ENCODE results near the gene EFCAB12.

The EFCAB12 gene

GRCh38 chr3:129445471-129445870 is 17.0 kb upstream of the EFCAB12 start:
- DNase-seq (ENCODE audit: low spot score) = no peak

- no peak for DNase-seq (ENCODE audit: low spot score)
Measured at GRCh38 chr3:129442947-129443346, 14.5 kb upstream of the EFCAB12 start.

GRCh38 chr3:129442486-129442885 is 14.1 kb upstream of the EFCAB12 start:
- DNase-seq (ENCODE audit: low spot score) = no peak

- no peak for DNase-seq (ENCODE audit: low spot score)
Measured at GRCh38 chr3:129441782-129442181, 13.3 kb upstream of the EFCAB12 start.

GRCh38 chr3:129441215-129441614 is 12.8 kb upstream of the EFCAB12 start:
- DNase-seq (ENCODE audit: low spot score) = no peak

GRCh38 chr3:129440618-129441190 is 12.3 kb upstream of the EFCAB12 start:
- no peak for DNase-seq (ENCODE audit: low spot score)

GRCh38 chr3:129439817-129440617 is 11.6 kb upstream of the EFCAB12 start, which contains the start of the genes IFT122 and MBD4:
Gene IFT122, plus strand, starts transcription at chr3:129440224. Its CDS starts 107 bp downstream, at chr3:129440331.
Gene MBD4, minus strand, starts transcription at chr3:129439948. Its CDS starts 115 bp downstream, at chr3:129439833.
- peak; percentile 99 for DNase-seq (ENCODE audit: low spot score)

GRCh38 chr3:129439226-129439816 is 10.9 kb upstream of the EFCAB12 start:
- DNase-seq (ENCODE audit: low spot score) = peak; percentile 51

- no peak for DNase-seq (ENCODE audit: low spot score)
Measured at GRCh38 chr3:129435367-129435766, 6.9 kb upstream of the EFCAB12 start.

GRCh38 chr3:129434140-129434539 is 5.7 kb upstream of the EFCAB12 start:
- DNase-seq (ENCODE audit: low spot score) = no peak

GRCh38 chr3:129433565-129433964 is 5.1 kb upstream of the EFCAB12 start:
- no peak for DNase-seq (ENCODE audit: low spot score)

- no peak for DNase-seq (ENCODE audit: low spot score)
Measured at GRCh38 chr3:129432671-129433070, 4.2 kb upstream of the EFCAB12 start.

GRCh38 chr3:129432036-129432435 is 3.6 kb upstream of the EFCAB12 start:
- no peak for DNase-seq (ENCODE audit: low spot score)

- DNase-seq (ENCODE audit: low spot score) = no peak
Measured at GRCh38 chr3:129429602-129430001, 1.2 kb upstream of the EFCAB12 start.

- DNase-seq (ENCODE audit: low spot score) = no peak
Measured at GRCh38 chr3:129429080-129429451, 630 bp upstream of the EFCAB12 start.

- no peak for DNase-seq (ENCODE audit: low spot score)
Measured at GRCh38 chr3:129428007-129428375, 445 bp downstream of the EFCAB12 start.

- no peak for DNase-seq (ENCODE audit: low spot score)
Measured at GRCh38 chr3:129425619-129426018, 2.8 kb downstream of the EFCAB12 start.

GRCh38 chr3:129425213-129425612 is 3.2 kb downstream of the EFCAB12 start:
- no peak for DNase-seq (ENCODE audit: low spot score)

- no peak for DNase-seq (ENCODE audit: low spot score)
Measured at GRCh38 chr3:129424185-129424841, 4.1 kb downstream of the EFCAB12 start.

- no peak for DNase-seq (ENCODE audit: low spot score)
Measured at GRCh38 chr3:129422897-129423296, 5.5 kb downstream of the EFCAB12 start.

- no peak for DNase-seq (ENCODE audit: low spot score)
Measured at GRCh38 chr3:129421988-129422745, 6.3 kb downstream of the EFCAB12 start.
